ENCODE data around the gene SLC4A7.

Gene SLC4A7

DNA sequence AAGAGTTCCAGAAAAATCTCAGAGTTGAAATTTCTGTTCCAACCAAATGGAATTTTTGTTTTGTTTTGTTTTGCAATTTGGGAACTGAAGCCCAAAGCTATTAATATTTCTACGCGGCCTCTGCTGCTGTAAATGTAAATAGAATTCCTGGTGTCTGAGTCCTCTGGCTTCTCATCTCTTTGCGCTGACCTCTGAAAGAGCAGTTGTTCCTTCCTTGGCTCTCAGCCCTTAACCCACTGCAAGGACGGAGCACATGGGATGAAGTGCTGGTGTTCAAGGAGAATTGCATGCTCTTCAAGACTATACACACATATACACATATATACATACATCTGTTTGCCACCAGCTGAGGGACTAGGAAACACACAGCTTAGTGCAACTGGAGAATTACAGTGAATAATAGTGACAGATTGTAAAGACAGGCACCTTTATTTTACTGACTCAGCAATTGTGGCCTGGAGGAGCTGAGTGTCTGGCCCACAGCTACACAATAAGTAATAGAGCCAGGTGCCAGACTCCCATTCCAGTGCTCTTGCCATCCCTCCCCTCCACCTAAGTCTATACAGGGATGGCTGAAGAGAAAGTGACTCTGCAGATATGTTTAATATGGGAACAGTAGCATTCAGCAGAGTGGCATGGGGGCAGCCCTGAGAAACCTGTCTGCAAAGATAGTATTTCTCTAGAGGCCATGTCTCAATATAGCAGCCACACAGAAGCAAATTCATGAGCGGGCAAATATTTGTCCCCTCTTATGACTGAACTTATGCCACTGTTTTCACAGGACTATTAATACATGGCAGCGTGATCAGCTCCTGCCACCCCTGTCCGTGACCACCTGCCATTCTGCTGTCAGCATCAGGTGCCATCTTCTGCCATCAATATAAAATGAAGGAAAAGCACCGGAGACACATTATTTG, 157.3 kb downstream of the SLC4A7 start:
- no peak overlapping the region for H3K18ac ChIP-seq (ENCODE audit: low read length)
- no peaks in the 10 kb centered on the region for H3K36me3 ChIP-seq (ENCODE audit: control insufficient read depth, insufficient read depth, low read length)
- no peak overlapping the region for H3K27ac ChIP-seq (ENCODE audit: low read depth, low read length)
- no peak overlapping the region for H2BK5ac ChIP-seq (ENCODE audit: low read length)
- H3K56ac ChIP-seq (ENCODE audit: low read length) = no peak overlapping the region
- no CpG with 5 or more reads among the region's 8 CpGs for whole genome bisulfite sequencing (ENCODE audit: extremely low coverage, insufficient coverage, low lambda C conversion rate)
- no peak overlapping the region for H2BK15ac ChIP-seq (replicated peaks; ENCODE audit: low read depth)
- H3K23ac ChIP-seq (ENCODE audit: low read length) = no peak overlapping the region
- no peak overlapping the region for H2BK120ac ChIP-seq (ENCODE audit: low read depth, low read length)
- no peaks in the 10 kb centered on the region for H3K27me3 ChIP-seq (ENCODE audit: insufficient read depth, low read length, poor library complexity)
- H4K8ac ChIP-seq (ENCODE audit: low read depth, low read length) = no peak overlapping the region
- H3K79me1 ChIP-seq (ENCODE audit: low read length) = no peaks in the 10 kb centered on the region
- no peak overlapping the region for H4K5ac ChIP-seq (ENCODE audit: low read length)
- H3K9ac ChIP-seq (ENCODE audit: low read length) = no peak overlapping the region
- no peaks in the 10 kb centered on the region for H3K79me2 ChIP-seq (ENCODE audit: control insufficient read depth, insufficient read depth, low read length)
- no peak for DNase-seq
- no peak overlapping the region for H3K4me2 ChIP-seq (ENCODE audit: low read length)
- no peaks in the 10 kb centered on the region for H3K4me1 ChIP-seq (ENCODE audit: control insufficient read depth, low read depth, low read length)
- H2AK5ac ChIP-seq (ENCODE audit: low read length) = no peak overlapping the region
- H3K4me3 ChIP-seq (ENCODE audit: low read length) = no peak overlapping the region
- H3K4ac ChIP-seq (ENCODE audit: low read depth, low read length) = no peak overlapping the region

- no peak overlapping the region for H2BK15ac ChIP-seq (replicated peaks; ENCODE audit: low read depth)
- no peak overlapping the region for H3K56ac ChIP-seq (ENCODE audit: low read length)
- no peak overlapping the region for H4K8ac ChIP-seq (ENCODE audit: low read depth, low read length)
- no peak overlapping the region for H3K4ac ChIP-seq (ENCODE audit: low read depth, low read length)
- no peak overlapping the region for H3K27ac ChIP-seq (ENCODE audit: low read depth, low read length)
- H2AK5ac ChIP-seq (ENCODE audit: low read length) = no peak overlapping the region
- H2BK120ac ChIP-seq (ENCODE audit: low read depth, low read length) = no peak overlapping the region
- no peak overlapping the region for H2BK5ac ChIP-seq (ENCODE audit: low read length)
- no peak overlapping the region for H3K9ac ChIP-seq (ENCODE audit: low read length)
- no peak overlapping the region for H3K4me2 ChIP-seq (ENCODE audit: low read length)
- H3K18ac ChIP-seq (ENCODE audit: low read length) = no peak overlapping the region
- DNase-seq = no peak
- H4K5ac ChIP-seq (ENCODE audit: low read length) = no peak overlapping the region
- no peak overlapping the region for H3K23ac ChIP-seq (ENCODE audit: low read length)
- no peaks in the 10 kb centered on the region for H3K79me2 ChIP-seq (ENCODE audit: control insufficient read depth, insufficient read depth, low read length)
- no peaks in the 10 kb centered on the region for H3K27me3 ChIP-seq (ENCODE audit: insufficient read depth, low read length, poor library complexity)
- WGBS (ENCODE audit: extremely low coverage, insufficient coverage, low lambda C conversion rate) = no CpG with 5 or more reads among the region's 1 CpG
- H3K4me1 ChIP-seq (ENCODE audit: control insufficient read depth, low read depth, low read length) = no peaks in the 10 kb centered on the region
- H3K36me3 ChIP-seq (ENCODE audit: control insufficient read depth, insufficient read depth, low read length) = no peaks in the 10 kb centered on the region
- no peak overlapping the region for H3K4me3 ChIP-seq (ENCODE audit: low read length)
- H3K79me1 ChIP-seq (ENCODE audit: low read length) = no peaks in the 10 kb centered on the region
These were observed 158.0 kb downstream of the SLC4A7 start for GRCh38 chr3:27326202-27326601.

DNA sequence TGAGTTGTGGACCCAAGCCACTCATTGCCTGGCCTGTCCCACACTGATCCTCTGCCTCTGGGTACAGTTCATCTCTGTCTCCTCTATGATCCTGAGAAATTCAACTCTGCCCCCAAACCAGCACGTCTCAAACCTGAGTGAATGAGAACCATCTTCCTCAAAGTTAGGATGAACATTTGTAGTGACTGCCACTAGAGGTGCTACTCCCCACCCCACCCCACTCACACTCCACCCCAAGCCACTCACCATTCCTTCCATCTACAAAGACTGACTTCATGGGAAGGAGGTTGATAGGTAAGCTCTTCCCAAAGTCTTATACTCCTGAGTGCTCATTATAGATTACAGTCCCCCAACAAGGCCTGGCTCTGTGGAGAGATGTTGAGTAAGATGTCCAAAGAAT, 158.8 kb downstream of the SLC4A7 start:
- Histone ChIP-seq H2AK5ac (ENCODE audit: low read length) (no peak overlapping the region), H3K79me1 (ENCODE audit: low read length) (no peaks in the 10 kb centered on the region), H3K56ac (ENCODE audit: low read length) (no peak overlapping the region), H3K27me3 (ENCODE audit: insufficient read depth, low read length, poor library complexity) (no peaks in the 10 kb centered on the region), H3K4me3 (ENCODE audit: low read length) (no peak overlapping the region), H2BK5ac (ENCODE audit: low read length) (no peak overlapping the region), H2BK120ac (ENCODE audit: low read depth, low read length) (no peak overlapping the region), H3K23ac (ENCODE audit: low read length) (no peak overlapping the region), H3K4me1 (ENCODE audit: control insufficient read depth, low read depth, low read length) (no peaks in the 10 kb centered on the region), H3K27ac (ENCODE audit: low read depth, low read length) (no peak overlapping the region), H2BK15ac (replicated peaks; ENCODE audit: low read depth) (no peak overlapping the region), H3K18ac (ENCODE audit: low read length) (no peak overlapping the region), H3K4me2 (ENCODE audit: low read length) (no peak overlapping the region), H3K36me3 (ENCODE audit: control insufficient read depth, insufficient read depth, low read length) (no peaks in the 10 kb centered on the region), H4K5ac (ENCODE audit: low read length) (no peak overlapping the region), H3K4ac (ENCODE audit: low read depth, low read length) (no peak overlapping the region), H3K79me2 (ENCODE audit: control insufficient read depth, insufficient read depth, low read length) (no peaks in the 10 kb centered on the region), H3K9ac (ENCODE audit: low read length) (no peak overlapping the region), H4K8ac (ENCODE audit: low read depth, low read length) (no peak overlapping the region)
- DNase-seq = no peak
- WGBS (ENCODE audit: extremely low coverage, insufficient coverage, low lambda C conversion rate) = no CpG with 5 or more reads among the region's 1 CpG

DNA sequence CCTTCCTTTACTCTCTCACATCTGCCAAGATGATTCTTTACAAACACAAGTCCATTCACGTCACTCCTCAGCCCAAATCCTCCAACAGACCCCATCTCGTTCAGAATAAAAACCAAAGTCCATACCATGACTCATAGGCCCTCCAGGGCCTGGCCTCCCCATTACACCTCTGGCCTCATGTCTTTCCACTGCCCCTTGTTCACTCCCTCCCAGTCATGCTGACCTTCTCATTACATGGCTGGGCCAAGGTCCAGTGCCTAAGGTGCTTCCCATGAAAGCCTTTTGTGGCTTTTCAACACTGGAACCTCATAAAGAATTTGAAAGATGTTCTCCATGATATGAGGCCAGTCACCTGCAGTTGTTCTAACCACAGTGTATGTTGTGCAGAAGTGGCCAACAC, 159.5 kb downstream of the SLC4A7 start:
- no peak overlapping the region for H2BK15ac ChIP-seq (replicated peaks; ENCODE audit: low read depth)
- H2AK5ac ChIP-seq (ENCODE audit: low read length) = no peak overlapping the region
- H4K5ac ChIP-seq (ENCODE audit: low read length) = no peak overlapping the region
- no peak overlapping the region for H3K4me2 ChIP-seq (ENCODE audit: low read length)
- no peaks in the 10 kb centered on the region for H3K79me2 ChIP-seq (ENCODE audit: control insufficient read depth, insufficient read depth, low read length)
- DNase-seq = no peak
- H3K4me3 ChIP-seq (ENCODE audit: low read length) = no peak overlapping the region
- H3K27me3 ChIP-seq (ENCODE audit: insufficient read depth, low read length, poor library complexity) = no peaks in the 10 kb centered on the region
- H3K27ac ChIP-seq (ENCODE audit: low read depth, low read length) = no peak overlapping the region
- H3K56ac ChIP-seq (ENCODE audit: low read length) = no peak overlapping the region
- no peak overlapping the region for H4K8ac ChIP-seq (ENCODE audit: low read depth, low read length)
- H2BK5ac ChIP-seq (ENCODE audit: low read length) = no peak overlapping the region
- no CpG with 5 or more reads among the region's 2 CpGs for WGBS (ENCODE audit: extremely low coverage, insufficient coverage, low lambda C conversion rate)
- H3K9ac ChIP-seq (ENCODE audit: low read length) = no peak overlapping the region
- no peak overlapping the region for H3K4ac ChIP-seq (ENCODE audit: low read depth, low read length)
- H3K4me1 ChIP-seq (ENCODE audit: control insufficient read depth, low read depth, low read length) = no peaks in the 10 kb centered on the region
- H3K18ac ChIP-seq (ENCODE audit: low read length) = no peak overlapping the region
- no peak overlapping the region for H3K23ac ChIP-seq (ENCODE audit: low read length)
- H3K36me3 ChIP-seq (ENCODE audit: control insufficient read depth, insufficient read depth, low read length) = no peaks in the 10 kb centered on the region
- H2BK120ac ChIP-seq (ENCODE audit: low read depth, low read length) = no peak overlapping the region
- H3K79me1 ChIP-seq (ENCODE audit: low read length) = no peaks in the 10 kb centered on the region

GRCh38 chr3:27323087-27323570, 161.1 kb downstream of the SLC4A7 start:
- no peaks in the 10 kb centered on the region for H3K79me2 ChIP-seq (ENCODE audit: control insufficient read depth, insufficient read depth, low read length)
- H2AK5ac ChIP-seq (ENCODE audit: low read length) = no peak overlapping the region
- no peaks in the 10 kb centered on the region for H3K36me3 ChIP-seq (ENCODE audit: control insufficient read depth, insufficient read depth, low read length)
- no peaks in the 10 kb centered on the region for H3K79me1 ChIP-seq (ENCODE audit: low read length)
- H3K23ac ChIP-seq (ENCODE audit: low read length) = no peak overlapping the region
- H4K8ac ChIP-seq (ENCODE audit: low read depth, low read length) = no peak overlapping the region
- no peak for DNase-seq
- no peak overlapping the region for H2BK120ac ChIP-seq (ENCODE audit: low read depth, low read length)
- H3K18ac ChIP-seq (ENCODE audit: low read length) = no peak overlapping the region
- H4K5ac ChIP-seq (ENCODE audit: low read length) = no peak overlapping the region
- no peaks in the 10 kb centered on the region for H3K4me1 ChIP-seq (ENCODE audit: control insufficient read depth, low read depth, low read length)
- H3K27ac ChIP-seq (ENCODE audit: low read depth, low read length) = no peak overlapping the region
- H2BK5ac ChIP-seq (ENCODE audit: low read length) = no peak overlapping the region
- H3K9ac ChIP-seq (ENCODE audit: low read length) = no peak overlapping the region
- no peak overlapping the region for H3K4me3 ChIP-seq (ENCODE audit: low read length)
- H2BK15ac ChIP-seq (replicated peaks; ENCODE audit: low read depth) = no peak overlapping the region
- no peak overlapping the region for H3K4me2 ChIP-seq (ENCODE audit: low read length)
- no CpG with 5 or more reads among the region's 3 CpGs for WGBS (ENCODE audit: extremely low coverage, insufficient coverage, low lambda C conversion rate)
- H3K4ac ChIP-seq (ENCODE audit: low read depth, low read length) = no peak overlapping the region
- no peaks in the 10 kb centered on the region for H3K27me3 ChIP-seq (ENCODE audit: insufficient read depth, low read length, poor library complexity)
- H3K56ac ChIP-seq (ENCODE audit: low read length) = no peak overlapping the region

All from mesendoderm (in vitro differentiated cells).